Activated CD4-positive, alpha-beta memory T cell treated with anti-CD3 and anti-CD28 coated beads for 36 hours (primary cell): Measurements from ENCODE around the gene BIRC6. TPM values are rescaled to one million over a fixed set of nuclear protein-coding genes. Genes with fewer than 3 reads are reported as not detected.
"Not testable (repeated sequence)": the region's sequence is repeated elsewhere in the genome, so short reads cannot be mapped to it uniquely, and the experiment has no call there.

Experiments used
- CTCF ChIA-PET: fragments of 350-600 bp; sonication (Branson Sonifier 250); formaldehyde crosslinking; loops from one replicate; lab custom pipeline; 2021; ENCODE audit warnings: antibody characterized with exemption, inconsistent platforms; lab: Charles Lee
- POLR2A ChIA-PET: fragments of 350-600 bp; sonication (Branson Sonifier 250); formaldehyde crosslinking; loops from one replicate; lab custom pipeline; 2021; ENCODE audit warnings: antibody characterized with exemption; lab: Charles Lee
- DNase-seq: peaks from one replicate; pipeline ENCODE4 v3.0.0-alpha.2; 2020
- H3K27ac Mint-ChIP-seq: one replicate; pipeline ENCODE4 v1.8.0; 2021; ENCODE audit warnings: mixed read lengths
- H3K27me3 Mint-ChIP-seq: one replicate; pipeline ENCODE4 v1.8.0; 2021; ENCODE audit warnings: mixed read lengths
- H3K36me3 Mint-ChIP-seq: one replicate; pipeline ENCODE4 v1.8.0; 2021; ENCODE audit warnings: mixed read lengths
- H3K4me1 Mint-ChIP-seq: one replicate; pipeline ENCODE4 v1.8.0; 2021; ENCODE audit warnings: low read depth, mixed read lengths
- H3K4me3 Mint-ChIP-seq: one replicate; pipeline ENCODE4 v1.8.0; 2021; ENCODE audit warnings: mild to moderate bottlenecking, mixed read lengths
- H3K9me3 Mint-ChIP-seq: one replicate; pipeline ENCODE4 v1.8.0; 2021; ENCODE audit warnings: mixed read lengths
- intact Hi-C: fragments of 100-400 bp; cut with micrococcal nuclease; formaldehyde crosslinking; loops from one replicate; pipeline ENCODE4 v1.15.1; 2023
- microRNA-seq: library from miRNA; unstranded; fragments of <30 nt; microRNA quantifications from one replicate; pipeline ENCODE4 v1.2.0, GENCODE V29; 2022; ENCODE audit warnings: borderline number of aligned reads, borderline microRNAs expressed, borderline replicate concordance
- total RNA-seq, 2 experiments: library from RNA; stranded (reverse); gene quantifications; one replicate each; pipeline ENCODE4 v1.2.3, GENCODE V29; 2021

Gene BIRC6
- total RNA-seq, 2 experiments from 2014 or later = 58.2 to 62.4 TPM

DNA sequence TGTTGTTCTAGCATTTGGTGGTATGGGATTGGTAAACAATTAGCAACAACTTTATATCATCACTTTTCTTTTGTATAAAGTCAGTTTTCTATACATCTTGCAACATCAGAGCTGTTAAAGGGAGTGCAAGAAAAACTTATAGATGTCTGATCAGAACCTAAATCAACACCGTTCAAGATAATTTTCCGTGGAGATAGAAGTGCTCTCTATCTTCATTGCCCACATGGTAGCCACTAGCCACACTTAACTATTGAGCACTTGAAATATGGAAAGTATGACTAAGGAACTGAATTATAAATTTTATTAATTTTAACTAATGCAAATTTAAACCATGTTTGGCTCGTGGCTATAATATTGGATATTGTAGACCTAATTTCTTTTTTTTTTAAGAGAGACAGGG lies 276.2 kb downstream of the BIRC6 start:
- Mint-ChIP-seq H3K36me3 (peaks cover 17% of the 10 kb centered on the region), H3K4me1 (peaks cover 22% of the 10 kb centered on the region), H3K4me3 (no peak overlapping the region), H3K9me3 (no peaks in the 10 kb centered on the region), H3K27ac (no peak overlapping the region), H3K27me3 (no peaks in the 10 kb centered on the region)
- ChIA-PET POLR2A (no interaction called here), CTCF (no interaction called here)
- intact Hi-C loops = no loop called here
- DNase-seq = no peak

DNA sequence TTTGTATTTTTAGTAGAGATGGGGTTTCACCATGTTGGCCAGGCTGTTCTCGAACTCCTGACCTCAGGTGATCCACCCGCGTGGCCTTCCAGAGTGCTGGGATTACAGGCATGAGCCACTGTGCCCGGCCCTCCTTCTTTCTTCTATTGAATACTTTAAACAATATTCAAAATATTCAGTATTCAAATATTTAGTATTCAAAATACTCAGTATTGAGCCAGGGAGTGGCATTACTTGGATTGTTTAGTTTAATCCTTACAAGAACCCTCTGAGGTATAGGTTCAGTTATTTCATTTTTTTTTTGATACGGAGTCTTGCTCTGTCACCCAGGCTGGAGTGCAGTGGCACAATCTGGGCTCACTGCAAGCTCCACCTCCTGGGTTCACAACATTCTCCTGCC lies 281.7 kb downstream of the BIRC6 start:
- H3K36me3 Mint-ChIP-seq = peaks cover 22% of the 10 kb centered on the region
- H3K4me3 Mint-ChIP-seq, H3K9me3 Mint-ChIP-seq, H3K27me3 Mint-ChIP-seq, H3K27ac Mint-ChIP-seq, DNase-seq, POLR2A ChIA-PET, intact Hi-C loops, H3K4me1 Mint-ChIP-seq: not testable (repeated sequence)
- CTCF ChIA-PET = interaction anchor here (0.6 kb wide), 1 partner anchor 50 kb away, joined by 6 read pairs; no protein-coding TSS in a partner anchor

DNA sequence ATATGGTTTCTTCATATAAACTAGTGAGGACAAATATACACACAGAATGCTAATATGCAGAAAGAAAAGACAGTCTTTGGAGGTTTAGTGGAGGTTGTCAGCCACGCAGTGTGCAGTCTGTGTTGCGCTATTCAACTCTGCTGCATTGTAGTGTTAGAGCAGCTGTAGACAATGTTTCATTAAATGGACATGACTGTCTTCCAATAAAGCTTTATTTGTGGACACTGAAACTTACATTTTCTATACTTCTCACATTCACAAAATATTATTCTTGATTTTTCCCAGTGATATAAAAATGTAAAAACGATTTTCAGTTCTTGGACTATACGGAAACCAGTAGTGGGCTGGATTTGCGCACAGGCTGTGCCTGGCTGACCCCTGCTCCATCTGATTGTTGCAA lies 284.4 kb downstream of the BIRC6 start:
- Mint-ChIP-seq H3K4me3 (no peak overlapping the region), H3K27me3 (no peaks in the 10 kb centered on the region), H3K4me1 (no peaks in the 10 kb centered on the region), H3K9me3 (no peaks in the 10 kb centered on the region), H3K27ac (no peak overlapping the region), H3K36me3 (peaks cover 22% of the 10 kb centered on the region)
- no peak for DNase-seq
- ChIA-PET CTCF (no interaction called here), POLR2A (no interaction called here)
- intact Hi-C loops = no loop called here

DNA sequence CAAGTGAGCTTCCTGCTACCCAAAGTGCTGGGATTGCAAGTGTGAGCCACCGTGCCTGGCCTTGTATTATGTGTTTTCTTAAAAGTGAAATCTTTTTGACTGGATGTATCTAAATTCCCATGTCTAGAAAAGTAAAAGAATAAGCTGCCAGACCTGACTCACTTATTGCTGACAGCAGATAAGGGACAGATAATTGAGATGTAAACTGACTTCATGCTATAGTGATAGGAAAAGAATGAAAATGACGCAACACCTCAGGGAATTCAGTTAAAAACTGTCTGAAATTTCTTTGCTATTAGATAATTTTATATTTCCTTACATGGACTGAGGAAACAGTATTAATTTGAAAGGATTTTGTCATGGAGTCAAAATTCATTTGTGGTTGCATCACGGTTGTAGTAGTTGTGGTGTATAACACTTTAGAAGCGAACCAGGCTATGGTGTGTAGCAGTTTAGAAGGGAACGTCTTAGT lies 290.4 kb downstream of the BIRC6 start:
- no peaks in the 10 kb centered on the region for H3K4me1 Mint-ChIP-seq

DNA sequence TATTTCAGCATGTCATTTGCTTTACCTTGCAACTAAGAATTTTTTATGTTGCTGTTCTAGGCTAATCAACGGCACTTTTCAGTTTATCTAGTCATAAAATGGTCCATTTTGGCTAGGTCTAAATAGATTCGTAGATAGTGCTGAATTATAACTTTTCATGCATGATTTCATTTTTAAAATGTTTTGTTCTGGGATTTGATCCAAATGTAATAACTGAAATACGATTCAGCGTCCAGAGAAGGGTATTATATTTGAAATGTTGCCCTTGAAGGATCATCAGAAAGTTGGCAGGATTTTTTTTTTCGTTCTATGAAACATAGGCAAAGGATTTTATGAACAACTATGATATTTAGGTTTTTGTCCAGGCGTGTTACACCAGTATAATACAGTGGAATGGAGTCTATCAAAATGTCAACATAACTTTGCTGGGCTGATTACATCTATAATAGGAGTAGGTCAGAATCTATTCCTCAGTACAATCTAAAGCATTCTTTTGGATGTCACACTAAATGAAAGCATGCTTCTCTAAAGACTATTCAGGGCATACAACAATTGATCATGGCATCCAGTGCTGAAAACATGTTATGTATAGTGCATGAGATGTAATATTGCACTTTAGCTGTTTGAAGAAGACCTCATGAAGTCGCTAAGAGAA lies 295.9 kb downstream of the BIRC6 start:
- no peak for DNase-seq
- Mint-ChIP-seq H3K4me3 (no peak overlapping the region), H3K9me3 (no peaks in the 10 kb centered on the region), H3K4me1 (no peaks in the 10 kb centered on the region), H3K27ac (no peak overlapping the region), H3K36me3 (peaks cover 34% of the 10 kb centered on the region), H3K27me3 (no peaks in the 10 kb centered on the region)
- ChIA-PET POLR2A (no interaction called here), CTCF (no interaction called here)
- intact Hi-C loops = no loop called here

More for the DNA sequence above, 290.4 kb downstream of the BIRC6 start:
- ChIA-PET CTCF (no interaction called here), POLR2A (no interaction called here)
- Mint-ChIP-seq H3K9me3 (no peaks in the 10 kb centered on the region), H3K4me3 (no peak overlapping the region), H3K27me3 (no peaks in the 10 kb centered on the region), H3K36me3 (peaks cover 28% of the 10 kb centered on the region), H3K27ac (no peak overlapping the region)
- no peak for DNase-seq
- intact Hi-C loops = no loop called here

DNA sequence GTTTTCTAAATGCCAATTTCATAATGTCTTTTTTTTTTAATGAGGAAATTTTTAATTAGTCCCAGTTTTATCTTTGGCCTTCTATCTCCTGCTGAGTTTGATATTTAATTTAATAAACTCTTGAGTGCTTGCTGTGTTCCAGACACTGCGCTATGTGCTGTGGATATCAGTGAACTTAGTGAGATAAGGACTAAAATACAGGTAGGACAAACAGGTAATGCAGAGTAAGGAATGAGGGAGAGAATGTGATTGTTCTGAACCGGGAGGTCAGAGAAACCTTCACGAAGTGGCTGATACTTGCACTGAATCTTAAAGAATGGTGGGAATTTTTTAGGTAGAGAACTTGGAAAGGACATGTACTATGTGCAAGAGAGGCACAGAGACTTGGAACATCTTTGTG lies 299.2 kb downstream of the BIRC6 start:
- CTCF ChIA-PET = interaction anchor here (0.7 kb wide), 1 partner anchor 20 kb away, joined by 3 read pairs; no protein-coding TSS in a partner anchor

DNA sequence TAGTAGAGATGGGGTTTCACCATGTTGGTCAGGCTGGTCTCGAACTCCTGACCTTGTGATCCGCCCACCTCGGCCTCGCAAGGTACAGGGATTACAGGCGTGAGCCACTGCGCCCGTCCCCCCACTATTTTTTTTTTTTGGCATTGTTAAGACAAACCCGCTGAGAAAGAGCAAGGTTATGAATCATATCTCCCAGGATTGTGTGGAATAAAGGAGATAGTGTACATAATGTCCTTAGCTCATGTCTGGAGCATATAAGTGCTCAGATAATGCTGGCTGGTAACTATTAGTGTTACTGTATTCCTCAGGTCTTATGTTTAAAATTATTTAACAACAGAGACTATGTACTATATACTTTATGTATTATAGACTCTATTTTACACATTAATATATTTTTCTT lies 307.0 kb downstream of the BIRC6 start:
- peaks cover 23% of the 10 kb centered on the region for H3K36me3 Mint-ChIP-seq

More for the DNA sequence above, 299.2 kb downstream of the BIRC6 start:
- Mint-ChIP-seq H3K27me3 (no peaks in the 10 kb centered on the region), H3K36me3 (peaks cover 44% of the 10 kb centered on the region), H3K27ac (no peak overlapping the region), H3K4me3 (no peak overlapping the region), H3K4me1 (peaks cover under 1% of the 10 kb centered on the region), H3K9me3 (no peaks in the 10 kb centered on the region)
- POLR2A ChIA-PET = no interaction called here
- DNase-seq = no peak
- intact Hi-C loops = no loop called here

DNA sequence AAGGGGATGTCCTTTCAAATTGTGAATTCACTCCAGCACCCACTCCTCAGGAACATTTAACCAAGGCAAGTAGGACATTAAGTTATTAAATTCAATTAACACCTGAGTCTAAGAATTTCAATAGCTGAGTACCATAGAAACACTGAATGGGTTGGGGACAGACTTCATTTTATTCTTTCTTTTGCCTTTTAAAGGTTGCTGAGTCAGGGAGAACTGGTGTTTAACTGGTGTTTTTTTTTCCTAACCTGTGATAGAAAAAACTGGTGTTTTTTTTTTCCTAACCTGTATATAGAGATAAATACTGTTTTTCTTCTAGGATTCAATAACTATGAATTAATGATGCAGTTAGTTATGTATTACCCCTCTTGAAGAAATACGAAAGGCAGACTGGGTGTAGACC lies 309.9 kb downstream of the BIRC6 start:
- DNase-seq = no peak
- Mint-ChIP-seq H3K9me3 (no peaks in the 10 kb centered on the region), H3K36me3 (peaks cover 9% of the 10 kb centered on the region), H3K27ac (no peak overlapping the region), H3K27me3 (no peaks in the 10 kb centered on the region), H3K4me3 (no peak overlapping the region), H3K4me1 (no peaks in the 10 kb centered on the region)
- CTCF ChIA-PET = interaction anchor here (0.7 kb wide), 2 partner anchors 24 to 118 kb away, joined by 3 read pairs; no protein-coding TSS in a partner anchor
- POLR2A ChIA-PET = no interaction called here
- intact Hi-C loops = no loop called here

More for the DNA sequence above, 307.0 kb downstream of the BIRC6 start:
- intact Hi-C loops = no loop called here
- no peaks in the 10 kb centered on the region for H3K9me3 Mint-ChIP-seq
- no peak for DNase-seq
- peaks cover 7% of the 10 kb centered on the region for H3K4me1 Mint-ChIP-seq
- H3K27ac Mint-ChIP-seq = no peak overlapping the region
- ChIA-PET POLR2A (no interaction called here), CTCF (no interaction called here)
- no peak overlapping the region for H3K4me3 Mint-ChIP-seq
- H3K27me3 Mint-ChIP-seq = no peaks in the 10 kb centered on the region

DNA sequence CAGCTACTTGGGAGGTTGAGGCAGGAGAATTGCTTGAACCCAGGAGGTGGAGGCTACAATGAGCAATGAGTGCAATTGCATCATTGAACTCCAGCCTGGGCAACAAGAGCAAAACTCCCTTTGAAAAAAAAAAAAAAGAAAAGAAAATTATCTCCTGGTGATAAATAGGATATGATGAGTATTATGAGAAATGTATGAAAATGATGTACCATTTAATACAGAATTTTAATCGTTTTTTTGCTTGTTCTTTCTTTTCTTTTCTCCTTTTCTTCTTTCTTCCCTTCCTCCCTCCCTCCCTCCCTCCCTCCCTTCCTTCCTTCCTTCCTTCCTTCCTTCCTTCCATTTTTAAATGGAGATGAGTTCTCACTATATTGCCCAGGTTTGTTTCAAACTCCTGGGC lies 311.4 kb downstream of the BIRC6 start:
- H3K27ac Mint-ChIP-seq = no peak overlapping the region
- no peaks in the 10 kb centered on the region for H3K27me3 Mint-ChIP-seq
- DNase-seq = no peak
- no peak overlapping the region for H3K4me3 Mint-ChIP-seq
- no peaks in the 10 kb centered on the region for H3K4me1 Mint-ChIP-seq
- intact Hi-C loops = no loop called here
- POLR2A ChIA-PET = interaction anchor here (0.7 kb wide), 1 partner anchor 51 kb away, joined by 3 read pairs; no protein-coding TSS in a partner anchor
- H3K36me3 Mint-ChIP-seq = peaks cover 16% of the 10 kb centered on the region
- no peaks in the 10 kb centered on the region for H3K9me3 Mint-ChIP-seq
- CTCF ChIA-PET = no interaction called here

Small RNA genes lying within 50 kb of the gene (microRNA-seq; reads per million reads assigned to microRNA genes)
- not detected for gene MIR4765
- not detected for gene MIR558

Other genes with a start within 250 kb of the BIRC6 start
- gene SLC30A6, start 191.2 kb upstream of the BIRC6 start, total RNA-seq = 10 to 100 TPM; 22.0 to 23.5 TPM
- under 1 TPM; 0.27 to 0.33 TPM for gene NLRC4, start 92.1 kb upstream of the BIRC6 start, total RNA-seq
- gene YIPF4, start 79.1 kb upstream of the BIRC6 start, total RNA-seq = 10 to 100 TPM; 43.5 to 44.3 TPM